CD1c-positive myeloid dendritic cell (primary cell): Measurements from ENCODE around the gene STAG2.

Experiments used
- DNase-seq: peaks from one replicate; pipeline ENCODE4 v3.0.0-alpha.2; 2016; ENCODE audit errors: extremely low spot score

The STAG2 gene

GRCh38 chrX:123975180-123975579 is 13.7 kb downstream of the STAG2 start:
- DNase-seq, result peak; percentile 27

DNA sequence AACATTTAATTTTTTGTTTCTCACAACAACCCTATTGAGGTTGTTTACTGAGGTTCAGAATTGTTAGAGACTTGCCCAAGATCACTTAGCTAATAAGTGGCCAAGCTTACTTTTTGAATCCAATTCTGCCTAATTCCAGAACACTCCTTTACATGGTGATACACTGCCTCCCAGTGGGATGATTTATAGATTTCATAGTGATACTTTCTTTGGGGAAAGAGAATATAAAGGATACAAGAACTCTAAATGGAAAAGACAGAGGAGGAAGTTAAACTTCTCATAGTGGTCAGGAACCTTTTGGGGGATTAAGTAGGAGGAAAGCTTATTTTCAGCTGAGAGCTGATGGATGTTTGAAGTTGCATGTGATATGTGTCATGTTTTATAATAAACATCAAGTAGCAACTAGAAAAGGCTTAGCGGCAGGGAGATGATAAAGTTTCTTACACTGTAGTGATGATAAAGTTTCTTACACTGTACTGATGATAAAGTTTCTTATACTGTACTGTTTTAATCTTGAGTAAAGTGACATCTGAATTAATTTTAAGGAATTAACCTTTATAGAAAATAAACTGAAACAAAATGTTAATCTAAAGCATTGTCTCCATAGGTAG is 15.3 kb downstream of the STAG2 start:
- DNase-seq, result peak; percentile 65

DNA sequence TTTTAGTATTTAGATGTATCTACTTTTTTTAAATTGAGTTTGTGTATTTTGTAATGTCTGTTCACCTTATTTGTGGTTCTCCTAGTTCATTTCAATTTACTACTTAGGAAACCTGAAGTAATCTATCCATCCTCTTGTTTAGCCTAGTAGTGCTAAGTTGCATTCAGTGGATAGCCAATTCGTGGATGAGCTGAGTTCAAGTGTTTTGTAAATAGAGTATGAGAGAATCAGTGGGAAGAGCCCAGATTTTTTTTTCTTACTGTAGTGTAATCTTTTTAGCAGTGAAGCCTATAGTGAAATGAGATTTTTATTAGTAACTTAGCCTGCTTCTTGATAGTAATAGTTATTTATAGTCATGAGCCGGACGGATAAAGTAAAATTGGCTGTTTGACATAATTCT is 21.7 kb downstream of the STAG2 start:
- no peak for DNase-seq

DNA sequence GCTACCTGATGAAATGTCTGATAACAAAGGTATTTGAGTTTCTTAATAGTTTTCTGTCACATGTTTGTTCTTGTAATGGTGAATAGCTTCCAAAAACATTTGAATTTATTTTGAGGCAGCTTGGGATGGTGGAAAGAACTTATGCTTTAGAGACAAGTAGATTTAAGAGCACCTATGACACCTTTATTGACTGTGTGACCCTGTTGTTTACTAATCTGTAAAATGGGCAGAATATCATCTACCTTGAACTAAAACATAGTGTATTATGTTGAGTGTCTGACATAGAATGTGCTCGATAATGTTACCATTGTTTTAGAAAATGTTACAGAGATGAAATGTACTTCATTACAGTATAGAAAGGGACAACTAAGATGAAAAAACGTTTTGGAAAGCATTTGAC is 24.9 kb downstream of the STAG2 start:
- no peak for DNase-seq

- no peak for DNase-seq
Observed at GRCh38 chrX:123988423-123989111, 27.1 kb downstream of the STAG2 start.

DNA sequence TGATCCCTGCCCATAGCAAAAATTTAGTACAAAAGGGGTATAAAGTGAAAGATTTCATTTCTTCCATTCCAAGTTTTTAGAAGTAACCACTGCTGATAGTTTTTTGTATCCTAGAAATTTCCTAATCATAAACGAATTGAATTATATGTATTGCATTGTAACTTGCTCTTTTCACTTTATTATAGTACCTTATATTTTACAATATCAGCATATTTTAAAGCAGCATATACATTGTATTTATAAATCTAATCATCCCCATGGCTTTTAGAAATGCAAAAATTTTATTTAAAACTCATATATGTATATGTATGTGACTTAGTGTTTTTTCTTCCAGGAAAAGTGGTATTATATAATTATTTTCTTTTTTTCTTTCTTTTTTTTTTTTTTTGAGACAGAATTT is 27.7 kb downstream of the STAG2 start:
- no peak for DNase-seq

- no peak for DNase-seq
Observed at GRCh38 chrX:123990169-123990568, 28.7 kb downstream of the STAG2 start.

DNA sequence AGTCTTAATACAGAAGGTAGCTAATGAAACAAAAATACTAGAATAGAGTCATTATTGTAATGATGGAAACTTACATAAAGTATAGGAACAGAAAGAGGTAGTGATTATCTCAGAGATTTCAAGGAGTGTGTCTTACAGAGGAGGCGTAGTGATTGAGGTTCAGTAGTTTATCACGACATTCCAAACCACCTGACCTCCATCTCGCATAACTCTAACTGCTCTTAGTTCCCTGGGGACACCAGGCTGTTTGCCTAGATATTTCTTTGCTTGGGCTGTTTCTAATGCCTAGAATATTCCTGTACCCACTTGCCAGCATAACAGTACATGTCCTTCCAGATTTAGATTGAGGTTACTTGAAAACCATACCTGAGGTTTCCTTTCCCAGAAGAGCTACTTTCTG is 29.1 kb downstream of the STAG2 start:
- DNase-seq, result no peak

GRCh38 chrX:123993326-123993725 is 31.8 kb downstream of the STAG2 start:
- peak; percentile 27 for DNase-seq

GRCh38 chrX:123993904-123994635 is 32.6 kb downstream of the STAG2 start:
- peak; percentile 31 for DNase-seq

GRCh38 chrX:123994730-123995129 is 33.2 kb downstream of the STAG2 start:
- DNase-seq, result peak; percentile 62

- no peak for DNase-seq
Observed at GRCh38 chrX:124001581-124001980, 40.1 kb downstream of the STAG2 start.

GRCh38 chrX:124005228-124005627 is 43.7 kb downstream of the STAG2 start:
- no peak for DNase-seq

DNA sequence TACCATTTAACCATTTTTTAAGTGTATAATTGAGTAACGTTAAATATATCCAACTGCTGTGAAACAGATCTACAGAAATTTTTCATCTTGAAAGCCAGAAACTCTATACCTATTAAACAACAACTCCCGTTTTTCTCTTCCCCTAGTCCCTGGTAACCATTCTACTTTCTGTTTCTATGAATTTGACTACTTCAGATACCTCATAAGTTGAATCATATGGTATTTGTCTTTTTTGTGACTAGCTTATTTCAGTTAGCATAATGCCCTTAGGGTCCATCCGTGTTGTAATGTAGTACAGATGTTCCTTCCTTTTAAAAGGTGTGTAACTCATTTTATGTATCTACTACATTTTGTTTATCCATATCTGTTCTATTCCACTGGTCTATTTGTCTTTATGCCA is 48.7 kb downstream of the STAG2 start:
- DNase-seq, result no peak

DNA sequence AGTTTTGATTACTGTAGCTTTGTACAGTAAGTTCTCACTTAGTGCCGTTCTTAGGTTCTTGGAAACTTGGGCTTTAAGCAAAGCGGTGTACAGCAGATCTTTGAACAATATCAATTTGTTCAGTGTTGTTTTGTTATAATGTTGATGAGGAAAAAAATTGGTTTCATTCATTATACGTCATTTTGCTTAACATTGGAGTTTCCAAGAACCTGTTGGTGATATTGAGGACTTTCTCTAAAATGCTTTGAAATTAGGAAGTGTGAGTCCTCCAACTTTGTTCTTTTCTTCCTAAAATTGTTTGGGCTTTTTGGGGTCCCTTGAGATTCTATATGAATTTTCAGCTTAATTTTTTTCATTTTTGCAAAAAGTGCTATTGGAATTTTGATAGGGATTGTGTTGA is 49.1 kb downstream of the STAG2 start:
- no peak for DNase-seq

DNA sequence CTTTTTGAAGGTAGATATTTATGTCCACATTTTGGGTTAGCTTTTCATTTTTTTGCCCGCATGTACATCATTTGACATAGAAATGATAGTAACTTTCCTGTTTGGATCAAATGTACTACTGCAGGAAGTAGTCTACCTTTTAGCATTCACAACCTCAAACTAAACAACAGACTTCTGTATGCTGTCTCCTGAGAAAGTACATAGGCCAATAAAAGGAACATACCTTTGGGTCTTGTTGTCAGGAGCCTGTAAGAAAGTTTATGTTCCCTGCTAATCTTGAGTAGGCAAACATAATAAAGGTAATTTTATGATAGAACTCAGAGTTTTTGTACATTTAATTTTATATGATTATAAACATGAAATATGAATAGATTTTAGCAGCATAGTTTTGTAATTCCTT is 54.2 kb downstream of the STAG2 start:
- no peak for DNase-seq

DNA sequence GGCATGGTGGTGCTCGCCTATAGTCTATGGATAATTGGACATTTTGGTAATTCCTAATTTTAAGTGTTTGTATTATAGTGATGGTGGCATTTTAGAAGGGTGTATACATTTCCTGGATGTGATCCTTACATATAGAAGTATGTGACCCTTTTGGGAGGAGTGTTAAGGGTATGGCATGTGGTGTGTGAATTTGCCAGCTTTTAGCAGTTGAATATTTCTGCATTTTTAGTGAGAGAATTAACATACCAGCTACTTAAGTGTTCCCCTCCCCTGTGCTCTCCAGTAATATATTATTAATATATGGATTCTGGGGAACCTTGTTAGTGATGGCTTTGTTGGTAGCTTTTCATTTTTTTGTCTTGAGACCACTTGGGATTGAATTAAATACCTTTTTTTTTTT is 55.3 kb downstream of the STAG2 start:
- DNase-seq, result no peak

DNA sequence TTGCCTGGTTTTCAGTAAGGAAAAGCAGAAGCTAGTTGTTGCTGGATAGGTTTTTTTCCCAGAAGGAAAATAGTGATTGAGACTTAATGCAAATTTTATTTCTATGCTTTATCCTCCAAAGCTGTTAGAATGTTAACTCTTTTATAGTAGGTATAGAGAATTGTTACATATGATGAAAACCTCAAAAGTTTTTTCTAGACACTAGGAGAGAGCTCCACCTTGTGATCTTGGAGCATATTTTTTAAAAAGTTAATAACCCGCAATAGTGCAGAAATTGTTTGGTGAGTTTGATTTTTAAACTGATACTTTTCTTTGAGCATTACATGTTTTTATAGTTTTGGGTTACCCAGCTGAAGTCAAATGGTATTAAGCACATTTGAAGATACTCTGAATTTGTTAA is 56.5 kb downstream of the STAG2 start:
- DNase-seq, result no peak

GRCh38 chrX:124023838-124024238 is 62.3 kb downstream of the STAG2 start:
- DNase-seq, result no peak

- DNase-seq, result no peak
Observed at GRCh38 chrX:124026529-124026928, 65.0 kb downstream of the STAG2 start.

GRCh38 chrX:124028182-124028581 is 66.7 kb downstream of the STAG2 start:
- no peak for DNase-seq

DNA sequence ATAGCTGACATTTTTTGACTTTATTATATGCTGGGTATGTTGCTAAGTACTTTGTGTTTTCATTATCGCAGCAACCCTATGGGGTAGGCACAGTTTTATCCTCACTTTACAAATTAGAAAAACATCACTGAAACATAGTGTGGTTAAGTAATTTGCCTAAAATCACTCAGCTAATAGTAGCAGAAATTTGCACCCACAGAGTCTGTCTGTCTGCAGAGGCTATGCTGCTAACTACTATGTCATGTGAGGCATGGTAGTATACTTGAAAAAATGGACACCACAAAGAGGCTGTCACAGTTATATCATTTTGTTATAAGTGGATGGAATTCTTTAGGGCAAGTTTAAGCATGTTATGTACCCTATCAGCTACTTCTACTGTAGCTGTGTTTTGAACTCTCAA is 69.0 kb downstream of the STAG2 start:
- no peak for DNase-seq

- DNase-seq, result no peak
Observed at GRCh38 chrX:124033821-124034220, 72.3 kb downstream of the STAG2 start.
